ENCODE data around the gene MAST4.

MAST4 gene

GRCh38 chr5:66769030-66769733 lies 173.0 kb downstream of the MAST4 start:
- no peak for DNase-seq

DNA sequence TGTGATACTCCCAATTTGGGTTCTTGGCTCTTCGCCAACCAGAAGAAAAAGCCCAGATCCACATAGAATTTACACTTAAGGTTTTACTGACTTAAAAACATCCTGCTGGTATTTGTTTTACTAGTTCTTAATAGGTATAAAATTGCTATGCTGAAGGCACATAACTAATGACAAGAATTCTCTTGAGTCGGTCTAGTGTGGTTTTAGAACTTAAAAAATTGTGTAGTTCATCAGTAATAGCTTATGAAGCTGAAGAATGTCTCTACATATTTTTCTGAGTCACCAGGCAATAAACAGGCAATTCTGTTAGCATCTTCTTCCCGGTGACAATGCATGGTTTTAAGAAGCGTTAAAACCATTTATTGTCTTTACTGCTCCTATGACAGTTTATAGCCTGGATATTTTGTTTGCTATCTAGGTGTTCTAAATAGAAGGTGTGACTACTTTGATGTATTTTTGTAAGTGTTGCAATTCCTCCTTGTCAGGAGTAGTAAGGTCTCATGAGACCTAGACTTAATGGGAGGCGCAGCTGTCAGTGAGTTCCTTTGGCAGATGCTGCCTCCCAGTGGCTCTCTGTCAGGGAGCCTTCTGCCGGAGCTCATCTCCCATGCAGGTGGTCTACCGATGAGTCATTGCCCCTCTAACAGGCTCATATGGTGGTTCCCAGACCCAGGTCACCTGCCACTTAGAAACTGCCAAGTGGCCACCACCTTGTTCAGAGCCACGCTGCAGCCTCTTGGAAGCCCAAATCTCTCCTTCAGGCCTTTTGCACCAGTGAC lies 173.8 kb downstream of the MAST4 start:
- in situ Hi-C loops (cut with HindIII; ENCODE audit: low pct_ligation_motif_present, low pct_unique_long_range_greater_than_20kb, low sequenced_read_pairs), result loop anchor here (25.0 kb wide), 1 partner anchor 458 kb away; no protein-coding TSS in a partner anchor
- DNase-seq, result no peak

More at GRCh38 chr5:66769030-66769733, 173.0 kb downstream of the MAST4 start:
- in situ Hi-C loops (cut with HindIII; ENCODE audit: low pct_ligation_motif_present, low pct_unique_long_range_greater_than_20kb, low sequenced_read_pairs), result loop anchor here (25.0 kb wide), 1 partner anchor 457 kb away; no protein-coding TSS in a partner anchor

- no peak for DNase-seq
- in situ Hi-C loops (cut with HindIII; ENCODE audit: low pct_ligation_motif_present, low pct_unique_long_range_greater_than_20kb, low sequenced_read_pairs), result no loop called here
Measured at GRCh38 chr5:66777868-66778267, 181.7 kb downstream of the MAST4 start.

DNA sequence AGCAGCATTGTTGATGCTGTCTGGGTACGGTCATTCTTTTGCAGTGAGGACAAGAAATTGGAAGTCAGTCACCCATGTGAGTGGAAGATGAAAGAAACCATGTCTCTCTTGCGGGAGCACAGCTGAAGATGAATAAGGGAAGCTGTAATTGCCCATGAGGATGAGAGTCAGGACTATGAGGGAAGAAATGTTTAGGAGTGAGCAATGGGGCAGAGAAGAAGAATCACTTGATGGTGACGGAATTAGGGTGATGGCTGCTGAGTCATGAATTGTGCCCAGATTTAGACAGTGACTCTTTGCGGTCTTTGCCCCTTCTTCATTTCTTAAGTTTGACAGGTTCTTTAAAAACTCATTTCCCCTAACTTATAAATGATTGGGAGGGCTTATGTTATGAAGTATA lies 183.3 kb downstream of the MAST4 start:
- no peak for DNase-seq
- in situ Hi-C loops (cut with HindIII; ENCODE audit: low pct_ligation_motif_present, low pct_unique_long_range_greater_than_20kb, low sequenced_read_pairs), result no loop called here

GRCh38 chr5:66788556-66788955 lies 192.4 kb downstream of the MAST4 start:
- no peak for DNase-seq
- in situ Hi-C loops (cut with HindIII; ENCODE audit: low pct_ligation_motif_present, low pct_unique_long_range_greater_than_20kb, low sequenced_read_pairs), result no loop called here

- DNase-seq, result no peak
- in situ Hi-C loops (cut with HindIII; ENCODE audit: low pct_ligation_motif_present, low pct_unique_long_range_greater_than_20kb, low sequenced_read_pairs), result no loop called here
Measured at GRCh38 chr5:66789434-66789833, 193.2 kb downstream of the MAST4 start.

GRCh38 chr5:66793049-66793448 lies 196.9 kb downstream of the MAST4 start:
- DNase-seq, result no peak
- in situ Hi-C loops (cut with HindIII; ENCODE audit: low pct_ligation_motif_present, low pct_unique_long_range_greater_than_20kb, low sequenced_read_pairs), result no loop called here

- no peak for DNase-seq
- in situ Hi-C loops (cut with HindIII; ENCODE audit: low pct_ligation_motif_present, low pct_unique_long_range_greater_than_20kb, low sequenced_read_pairs), result no loop called here
Measured at GRCh38 chr5:66795682-66796081, 199.5 kb downstream of the MAST4 start.

DNA sequence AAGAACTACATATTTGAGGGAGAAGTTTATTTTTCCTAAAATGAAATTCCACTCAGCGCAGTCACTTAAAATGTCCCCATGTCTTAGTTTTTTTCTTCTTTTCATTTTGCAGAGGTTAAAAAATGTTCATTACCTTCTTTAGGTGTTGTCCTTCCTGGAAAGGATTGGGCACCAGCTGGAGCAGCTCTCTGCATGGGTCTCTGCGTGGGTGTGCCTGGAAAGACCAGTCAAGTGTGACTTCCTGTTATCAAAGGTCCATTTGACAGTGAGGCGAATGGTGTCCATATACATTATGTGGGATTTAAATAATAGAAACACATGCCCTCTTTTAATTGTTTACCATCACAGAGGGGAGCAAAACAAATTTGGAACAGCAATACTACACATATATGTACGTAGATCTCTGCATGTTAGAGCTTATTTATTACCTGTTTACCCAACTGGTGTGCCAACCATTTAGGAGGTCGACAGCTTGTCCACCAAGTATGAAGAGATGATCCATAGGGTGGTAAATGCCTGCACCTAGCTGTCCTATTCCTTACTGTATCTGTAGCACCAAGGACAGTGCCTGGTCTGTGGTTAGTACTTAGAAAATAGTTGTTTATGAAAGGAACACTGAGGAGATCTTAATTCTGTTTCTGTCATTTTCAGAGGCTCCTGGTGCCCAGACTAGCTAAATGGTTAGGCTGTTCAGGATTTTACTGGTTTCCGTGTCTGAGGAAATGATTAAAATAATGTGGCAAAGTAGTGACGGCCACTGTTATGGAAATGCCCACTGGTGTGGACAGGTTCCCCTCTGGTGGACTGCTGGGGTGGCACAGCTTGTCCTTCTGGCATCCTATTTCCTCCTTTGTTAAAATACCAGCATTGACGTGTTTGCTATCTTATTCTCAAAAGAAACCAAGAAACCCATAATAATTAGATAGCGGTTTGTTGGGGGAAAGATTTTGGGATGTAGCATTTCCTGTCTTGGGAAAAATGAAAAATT lies 200.4 kb downstream of the MAST4 start:
- no peak for DNase-seq
- in situ Hi-C loops (cut with HindIII; ENCODE audit: low pct_ligation_motif_present, low pct_unique_long_range_greater_than_20kb, low sequenced_read_pairs), result no loop called here

GRCh38 chr5:66802941-66803340 lies 206.7 kb downstream of the MAST4 start:
- in situ Hi-C loops (cut with HindIII; ENCODE audit: low pct_ligation_motif_present, low pct_unique_long_range_greater_than_20kb, low sequenced_read_pairs), result loop anchor here (25.0 kb wide), 1 partner anchor 384 kb away; the partner anchor contains the start of gene CD180
- no peak for DNase-seq

GRCh38 chr5:66805514-66806430 lies 209.6 kb downstream of the MAST4 start:
- in situ Hi-C loops (cut with HindIII; ENCODE audit: low pct_ligation_motif_present, low pct_unique_long_range_greater_than_20kb, low sequenced_read_pairs), result loop anchor here (25.0 kb wide), 1 partner anchor 382 kb away; the partner anchor contains the start of gene CD180
- no peak for DNase-seq

- peak; percentile 37 for DNase-seq
- in situ Hi-C loops (cut with HindIII; ENCODE audit: low pct_ligation_motif_present, low pct_unique_long_range_greater_than_20kb, low sequenced_read_pairs), result loop anchor here (25.0 kb wide), 1 partner anchor 380 kb away; the partner anchor contains the start of gene CD180
Measured at GRCh38 chr5:66807743-66808142, 211.6 kb downstream of the MAST4 start.

- no peak for DNase-seq
- in situ Hi-C loops (cut with HindIII; ENCODE audit: low pct_ligation_motif_present, low pct_unique_long_range_greater_than_20kb, low sequenced_read_pairs), result loop anchor here (25.0 kb wide), 1 partner anchor 379 kb away; the partner anchor contains the start of gene CD180
Measured at GRCh38 chr5:66808663-66809062, 212.5 kb downstream of the MAST4 start.

DNA sequence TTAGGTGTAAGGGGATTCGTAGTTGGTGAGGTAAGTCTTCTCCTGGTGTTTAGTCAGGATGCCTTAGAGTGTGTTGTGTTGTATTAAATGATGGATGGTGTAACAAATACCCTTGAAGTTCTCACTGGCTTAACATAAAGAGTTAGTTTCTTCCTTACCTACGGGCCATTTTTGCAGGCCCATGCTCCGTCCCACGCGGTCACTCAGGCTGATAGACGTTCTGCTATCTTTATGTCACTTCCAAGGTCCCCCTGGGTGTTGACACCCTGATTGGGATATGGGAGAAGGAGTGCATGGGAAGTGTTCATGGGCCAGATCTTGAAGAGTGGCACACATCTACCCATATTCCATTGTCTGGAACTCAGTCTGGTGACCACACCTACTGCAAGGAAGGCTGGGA lies 214.0 kb downstream of the MAST4 start:
- in situ Hi-C loops (cut with HindIII; ENCODE audit: low pct_ligation_motif_present, low pct_unique_long_range_greater_than_20kb, low sequenced_read_pairs), result loop anchor here (25.0 kb wide), 1 partner anchor 377 kb away; the partner anchor contains the start of gene CD180
- no peak for DNase-seq

- DNase-seq, result no peak
- in situ Hi-C loops (cut with HindIII; ENCODE audit: low pct_ligation_motif_present, low pct_unique_long_range_greater_than_20kb, low sequenced_read_pairs), result loop anchor here (25.0 kb wide), 1 partner anchor 376 kb away; the partner anchor contains the start of gene CD180
Measured at GRCh38 chr5:66810848-66811261, 214.7 kb downstream of the MAST4 start.

- in situ Hi-C loops (cut with HindIII; ENCODE audit: low pct_ligation_motif_present, low pct_unique_long_range_greater_than_20kb, low sequenced_read_pairs), result loop anchor here (25.0 kb wide), 1 partner anchor 375 kb away; the partner anchor contains the start of gene CD180
- no peak for DNase-seq
Measured at GRCh38 chr5:66812291-66812690, 216.1 kb downstream of the MAST4 start.

GRCh38 chr5:66813306-66813705 lies 217.1 kb downstream of the MAST4 start:
- no peak for DNase-seq
- in situ Hi-C loops (cut with HindIII; ENCODE audit: low pct_ligation_motif_present, low pct_unique_long_range_greater_than_20kb, low sequenced_read_pairs), result loop anchor here (25.0 kb wide), 1 partner anchor 374 kb away; the partner anchor contains the start of gene CD180
